D721Med (cell line): ENCODE measurements around the gene HELQ.

Experiments
- DNase-seq: peaks from one replicate; pipeline ENCODE4 v3.0.0; 2011; ENCODE audit warnings: low spot score; ENCODE audit not compliant: insufficient read length
- FAIRE-seq: peaks from 2 replicates; lab custom pipeline; 2011; peaks lifted over from hg19 to GRCh38; lab: Jason Lieb, UNC
- CTCF ChIP-seq: IDR thresholded peaks from 2 replicates; pipeline ENCODE4 v1.5.1; 2012; ENCODE audit warnings: mild to moderate bottlenecking, control low read depth; ENCODE audit not compliant: insufficient read depth; ENCODE audit errors: missing control alignments

HELQ gene

GRCh38 chr4:83371235-83371634 lies 84.4 kb downstream of the HELQ start:
- TF ChIP-seq CTCF = no peak
- no peak for DNase-seq
- no peak for FAIRE-seq

GRCh38 chr4:83370640-83370906 lies 85.0 kb downstream of the HELQ start:
- DNase-seq = no peak
- no peak for FAIRE-seq
- TF ChIP-seq CTCF = no peak

GRCh38 chr4:83369831-83370639 lies 85.6 kb downstream of the HELQ start:
- TF ChIP-seq CTCF = no peak
- FAIRE-seq = no peak
- no peak for DNase-seq

GRCh38 chr4:83364312-83364711 lies 91.3 kb downstream of the HELQ start:
- TF ChIP-seq CTCF = no peak
- no peak for DNase-seq
- FAIRE-seq = no peak

GRCh38 chr4:83362492-83363329 lies 92.9 kb downstream of the HELQ start:
- peak; percentile 11 for TF ChIP-seq CTCF
- no peak for DNase-seq
- FAIRE-seq = no peak

GRCh38 chr4:83361416-83362103 lies 94.1 kb downstream of the HELQ start:
- no peak for DNase-seq
- no peak for TF ChIP-seq CTCF
- no peak for FAIRE-seq
